Hepatocyte (in vitro differentiated cells): Measurements from ENCODE around the gene FN1. TPM values are rescaled to one million over a fixed set of nuclear protein-coding genes. Genes with fewer than 3 reads are reported as not detected.

Experiments
- DNase-seq: peaks from one replicate; pipeline ENCODE4 v3.0.0-alpha.2; 2016; ENCODE audit warnings: low spot score
- H2AFZ ChIP-seq: fragments of 200-600 bp; sonication (generic); 2 replicates; pipeline ENCODE4 v1.6.0; 2016; ENCODE audit warnings: antibody characterized with exemption, mild to moderate bottlenecking
- H3K27ac ChIP-seq: fragments of 200-600 bp; sonication (generic); 2 replicates; pipeline ENCODE4 v1.5.1; 2016; ENCODE audit warnings: mild to moderate bottlenecking
- H3K27me3 ChIP-seq: fragments of 200-600 bp; sonication (generic); 2 replicates; pipeline ENCODE4 v1.6.1; 2016
- H3K36me3 ChIP-seq: fragments of 200-600 bp; sonication (generic); replicated peaks from 2 replicates; pipeline ENCODE4 v1.5.1; 2016; ENCODE audit warnings: low read depth; ENCODE audit not compliant: insufficient read depth
- H3K4me1 ChIP-seq: fragments of 200-600 bp; sonication (generic); 2 replicates; pipeline ENCODE4 v1.5.1; 2016; ENCODE audit warnings: mild to moderate bottlenecking, moderate library complexity; ENCODE audit not compliant: insufficient read depth
- H3K4me2 ChIP-seq: fragments of 200-600 bp; sonication (generic); 2 replicates; pipeline ENCODE4 v1.6.0; 2016
- H3K4me3 ChIP-seq: fragments of 200-600 bp; sonication (generic); 2 replicates; pipeline ENCODE4 v1.5.1; 2016; ENCODE audit warnings: mild to moderate bottlenecking
- H3K79me2 ChIP-seq: fragments of 200-600 bp; sonication (generic); 2 replicates; pipeline ENCODE4 v1.6.0; 2017; ENCODE audit warnings: mild to moderate bottlenecking
- H3K9me2 ChIP-seq: fragments of 200-600 bp; sonication (generic); replicated peaks from 2 replicates; pipeline ENCODE4 v1.6.0; 2017; ENCODE audit warnings: mild to moderate bottlenecking; ENCODE audit not compliant: insufficient read depth
- H3K9me3 ChIP-seq: fragments of 200-600 bp; sonication (generic); 2 replicates; pipeline ENCODE4 v1.5.1; 2016; ENCODE audit warnings: low read depth, mild to moderate bottlenecking
- H4K20me1 ChIP-seq: fragments of 200-600 bp; sonication (generic); 2 replicates; pipeline ENCODE4 v1.6.0; 2016; ENCODE audit warnings: mild to moderate bottlenecking; ENCODE audit not compliant: insufficient read depth, poor library complexity, severe bottlenecking
- EZH2 ChIP-seq: fragments of 200-600 bp; sonication (generic); IDR thresholded peaks from 2 replicates; pipeline ENCODE4 v1.6.1; 2016; ENCODE audit warnings: antibody characterized with exemption, mild to moderate bottlenecking, borderline replicate concordance
- EZH2phosphoT487 ChIP-seq: fragments of 200-600 bp; sonication (generic); IDR thresholded peaks from one replicate; pipeline ENCODE4 v1.6.1; 2018; ENCODE audit warnings: antibody characterized with exemption, mild to moderate bottlenecking, low read depth, moderate library complexity; ENCODE audit not compliant: unreplicated experiment, severe bottlenecking
- WGBS: methylation state at CpG from one replicate; pipeline ENCODE4 v1.1.6; 2016; ENCODE audit warnings: low lambda C conversion rate; ENCODE audit errors: missing lambda C conversion rate; 5-methylcytosine and 5-hydroxymethylcytosine counted together
- polyA plus RNA-seq: library from polyadenylated mRNA; unstranded; fragments of >200 nt; fragmentation: Nextera tagmentation; extraction: Ambion mirVana; gene quantifications from 2 replicates; pipeline ENCODE4 v1.2.1, GENCODE V29; 2016
- total RNA-seq: library from RNA; depleted of rRNA; stranded (reverse); fragments of >200 nt; gene quantifications from 2 replicates; pipeline ENCODE4 v1.2.3, GENCODE V29; 2014
- TF ChIP-seq, protein P1 (sequence below): fragments of 200-600 bp; sonication (generic); IDR thresholded peaks from 2 replicates; pipeline ENCODE4 v1.5.1; 2016; ENCODE audit warnings: antibody characterized with exemption, mild to moderate bottlenecking; ENCODE audit not compliant: poor library complexity

FN1 gene
- total and polyA plus RNA-seq, 2 experiments from 2014 or later = 1,650 to 3,020 TPM

DNA sequence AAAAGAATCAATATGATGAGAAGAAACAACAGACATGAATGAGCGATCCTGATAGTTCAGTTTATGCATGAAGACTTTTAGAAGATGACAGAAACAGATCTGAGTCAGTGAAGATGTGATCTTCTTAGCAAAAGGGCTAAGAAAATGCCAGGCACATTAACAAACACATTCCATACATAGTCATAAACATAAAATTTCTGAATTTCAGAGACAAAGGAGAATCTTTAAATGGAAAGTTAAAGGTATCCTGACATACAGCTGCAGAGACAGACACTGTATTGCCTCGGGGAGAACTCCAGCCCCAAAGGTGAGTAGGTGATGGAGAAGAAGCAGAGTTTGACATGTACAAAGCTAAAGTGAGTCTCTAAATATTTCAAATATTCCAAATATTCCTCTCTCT is 40.6 kb upstream of the FN1 start:
- DNase-seq = no peak
- H3K9me2 ChIP-seq = no peaks in the 10 kb centered on the region
- H3K4me1 ChIP-seq = no peaks in the 10 kb centered on the region
- no peaks in the 10 kb centered on the region for H3K27me3 ChIP-seq
- H3K4me2 ChIP-seq = no peak overlapping the region
- no peaks in the 10 kb centered on the region for H3K36me3 ChIP-seq
- TF ChIP-seq, protein P1, sequence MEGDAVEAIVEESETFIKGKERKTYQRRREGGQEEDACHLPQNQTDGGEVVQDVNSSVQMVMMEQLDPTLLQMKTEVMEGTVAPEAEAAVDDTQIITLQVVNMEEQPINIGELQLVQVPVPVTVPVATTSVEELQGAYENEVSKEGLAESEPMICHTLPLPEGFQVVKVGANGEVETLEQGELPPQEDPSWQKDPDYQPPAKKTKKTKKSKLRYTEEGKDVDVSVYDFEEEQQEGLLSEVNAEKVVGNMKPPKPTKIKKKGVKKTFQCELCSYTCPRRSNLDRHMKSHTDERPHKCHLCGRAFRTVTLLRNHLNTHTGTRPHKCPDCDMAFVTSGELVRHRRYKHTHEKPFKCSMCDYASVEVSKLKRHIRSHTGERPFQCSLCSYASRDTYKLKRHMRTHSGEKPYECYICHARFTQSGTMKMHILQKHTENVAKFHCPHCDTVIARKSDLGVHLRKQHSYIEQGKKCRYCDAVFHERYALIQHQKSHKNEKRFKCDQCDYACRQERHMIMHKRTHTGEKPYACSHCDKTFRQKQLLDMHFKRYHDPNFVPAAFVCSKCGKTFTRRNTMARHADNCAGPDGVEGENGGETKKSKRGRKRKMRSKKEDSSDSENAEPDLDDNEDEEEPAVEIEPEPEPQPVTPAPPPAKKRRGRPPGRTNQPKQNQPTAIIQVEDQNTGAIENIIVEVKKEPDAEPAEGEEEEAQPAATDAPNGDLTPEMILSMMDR = no peak
- TF ChIP-seq EZH2phosphoT487 (no peak), EZH2 (no peak)
- 71% methylated on average over 2 of the region's 2 CpGs for WGBS
- no peak overlapping the region for H3K4me3 ChIP-seq
- H3K9me3 ChIP-seq = no peaks in the 10 kb centered on the region
- H3K79me2 ChIP-seq = no peaks in the 10 kb centered on the region
- H4K20me1 ChIP-seq = no peaks in the 10 kb centered on the region
- H3K27ac ChIP-seq = no peak overlapping the region
- no peak overlapping the region for H2AFZ ChIP-seq

GRCh38 chr2:215466097-215466909 is 30.4 kb upstream of the FN1 start:
- no peaks in the 10 kb centered on the region for H3K36me3 ChIP-seq
- 89% methylated on average over 3 of the region's 3 CpGs for WGBS
- H3K4me1 ChIP-seq = peaks cover 8% of the 10 kb centered on the region
- H4K20me1 ChIP-seq = no peaks in the 10 kb centered on the region
- no peaks in the 10 kb centered on the region for H3K9me3 ChIP-seq
- H3K4me3 ChIP-seq = no peak overlapping the region
- H3K79me2 ChIP-seq = no peaks in the 10 kb centered on the region
- H2AFZ ChIP-seq = no peak overlapping the region
- H3K27ac ChIP-seq = no peak overlapping the region
- TF ChIP-seq EZH2 = no peak
- no peak for TF ChIP-seq EZH2phosphoT487
- TF ChIP-seq, protein P1 = no peak
- DNase-seq = no peak
- no peaks in the 10 kb centered on the region for H3K9me2 ChIP-seq
- H3K27me3 ChIP-seq = no peaks in the 10 kb centered on the region
- H3K4me2 ChIP-seq = no peak overlapping the region

DNA sequence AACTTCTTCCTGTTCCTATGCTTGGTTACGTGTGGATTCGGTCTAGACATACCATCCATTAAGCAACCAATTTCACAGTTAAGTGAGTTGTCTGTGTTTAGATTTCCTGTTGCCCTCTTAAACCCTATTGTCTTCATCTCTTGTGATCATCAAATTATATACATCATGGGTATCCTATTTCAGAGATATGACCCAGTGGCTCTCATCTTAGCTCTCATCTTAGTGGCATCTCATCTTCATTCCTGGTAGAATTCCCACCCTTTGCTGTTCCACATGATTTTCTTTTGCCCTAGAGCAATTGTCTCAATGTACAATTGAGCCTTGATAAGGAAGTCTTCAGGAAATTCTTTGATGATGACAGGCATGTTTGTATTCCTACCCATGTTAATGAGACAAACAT is 29.4 kb upstream of the FN1 start:
- Histone ChIP-seq H3K4me1 (peaks cover 16% of the 10 kb centered on the region), H3K79me2 (no peaks in the 10 kb centered on the region), H3K4me2 (no peak overlapping the region), H3K36me3 (no peaks in the 10 kb centered on the region), H3K9me2 (no peaks in the 10 kb centered on the region), H3K27me3 (no peaks in the 10 kb centered on the region), H3K9me3 (no peaks in the 10 kb centered on the region), H3K4me3 (no peak overlapping the region), H4K20me1 (no peaks in the 10 kb centered on the region), H2AFZ (no peak overlapping the region), H3K27ac (no peak overlapping the region)
- DNase-seq = no peak
- WGBS = 95% methylated on average over 2 of the region's 2 CpGs
- TF ChIP-seq EZH2phosphoT487 (no peak), EZH2 (no peak)
- TF ChIP-seq, protein P1 = no peak
